Endothelial cell of umbilical vein (primary cell): ENCODE data around the gene PADI1. TPM values are rescaled to one million over a fixed set of nuclear protein-coding genes. Genes with fewer than 3 reads are reported as not detected.

Source experiments
- BruUV-seq: library from RNA; stranded (reverse); fragments of 400-500 nt; replicated peaks from 2 replicates; lab custom pipeline; 2021; lab: Mats Ljungman, UMichigan
- CTCF ChIA-PET: fragments of 300-600, 350-600 bp; sonication (Branson Sonifier 250); formaldehyde crosslinking; loops from one replicate; lab custom pipeline; 2021; ENCODE audit warnings: antibody characterized with exemption, inconsistent platforms; lab: Charles Lee
- POLR2A ChIA-PET: fragments of 300-600, 350-600 bp; sonication (Branson Sonifier 250); formaldehyde crosslinking; loops from one replicate; lab custom pipeline; 2021; ENCODE audit warnings: antibody characterized with exemption, inconsistent platforms; lab: Charles Lee
- DNase-seq: peaks from one replicate; pipeline ENCODE4 v3.0.0-alpha.2; 2011; ENCODE audit warnings: low read depth, low spot score
- FAIRE-seq: peaks from 2 replicates; lab custom pipeline; 2011; peaks lifted over from hg19 to GRCh38; lab: Jason Lieb, UNC
- H2AFZ ChIP-seq: 2 replicates; pipeline ENCODE4 v1.6.0; 2012; ENCODE audit warnings: low read depth, low read length, control low read depth, inconsistent platforms
- H3K27ac ChIP-seq: 2 replicates; pipeline ENCODE4 v1.5.1; 2011; ENCODE audit warnings: low read depth, mild to moderate bottlenecking, control low read depth, low read length, moderate library complexity; ENCODE audit not compliant: insufficient read depth
- H3K27me3 ChIP-seq, 2 experiments: 2 replicates each; pipeline versions ENCODE4 v1.6.0 to v1.6.1; 2011; ENCODE audit warnings: low read length in 2 of 2, mixed read lengths in 1 of 2; ENCODE audit not compliant: control insufficient read depth in 2 of 2, insufficient read depth in 2 of 2
- H3K36me3 ChIP-seq, 2 experiments: 2 replicates in 1 of 2; 3 replicates in 1 of 2; pipeline ENCODE4 v1.5.1; 2011; ENCODE audit warnings: low read length in 2 of 2, mild to moderate bottlenecking in 1 of 2, moderate library complexity in 1 of 2; ENCODE audit not compliant: control insufficient read depth in 2 of 2, insufficient read depth in 2 of 2; ENCODE audit errors: extremely low read depth in 1 of 2
- H3K4me1 ChIP-seq: 3 replicates; pipeline ENCODE4 v1.5.1; 2011; ENCODE audit warnings: mild to moderate bottlenecking, low read length; ENCODE audit not compliant: control insufficient read depth, insufficient read depth; ENCODE audit errors: extremely low read depth
- H3K4me2 ChIP-seq: 2 replicates; pipeline ENCODE4 v1.6.1; 2011; ENCODE audit warnings: low read length, control low read depth, mixed read lengths; ENCODE audit not compliant: insufficient read depth
- H3K4me3 ChIP-seq, 3 experiments: fragments of 200-600 bp in 1 of 3; sonication (generic), shearing (Covaris generic) in 1 of 3; replicated peaks in 1 of 3; 2 replicates each; pipeline ENCODE4 v1.5.1; 2011 to 2016; ENCODE audit warnings: control low read depth in 3 of 3, low read length in 3 of 3, mild to moderate bottlenecking in 2 of 3, inconsistent platforms in 1 of 3, low read depth in 1 of 3, moderate library complexity in 1 of 3; ENCODE audit not compliant: insufficient read depth in 1 of 3
- H3K79me2 ChIP-seq: 2 replicates; pipeline ENCODE4 v1.6.0; 2012; ENCODE audit warnings: low read length, inconsistent platforms; ENCODE audit not compliant: control insufficient read depth, insufficient read depth
- H3K9ac ChIP-seq: replicated peaks from 2 replicates; pipeline ENCODE3; 2011; ENCODE audit warnings: low read length, control low read depth; ENCODE audit not compliant: insufficient read depth; ENCODE audit errors: extremely low read depth
- H3K9me1 ChIP-seq: replicated peaks from 3 replicates; pipeline ENCODE4 v1.6.0; 2011; ENCODE audit warnings: mild to moderate bottlenecking, low read length; ENCODE audit not compliant: control insufficient read depth, insufficient read depth; ENCODE audit errors: extremely low read depth
- H3K9me3 ChIP-seq: replicated peaks from 2 replicates; pipeline ENCODE4 v1.5.1; 2012; ENCODE audit warnings: low read length, inconsistent platforms; ENCODE audit not compliant: control insufficient read depth, insufficient read depth
- H4K20me1 ChIP-seq: replicated peaks from 2 replicates; pipeline ENCODE3; 2011; ENCODE audit warnings: mild to moderate bottlenecking, low read length; ENCODE audit not compliant: control insufficient read depth, insufficient read depth; ENCODE audit errors: extremely low read depth
- EZH2 ChIP-seq: IDR thresholded peaks from 2 replicates; pipeline ENCODE4 v1.6.1; 2012; ENCODE audit warnings: borderline replicate concordance, low read depth, mild to moderate bottlenecking, moderate library complexity, low read length, inconsistent platforms; ENCODE audit not compliant: severe bottlenecking
- FOS ChIP-seq: IDR thresholded peaks from 2 replicates; pipeline ENCODE4 v1.6.1; 2011; ENCODE audit warnings: mild to moderate bottlenecking, low read length, moderate library complexity, borderline replicate concordance; ENCODE audit not compliant: insufficient read depth
- GATA2 ChIP-seq: IDR thresholded peaks from 2 replicates; pipeline ENCODE4 v1.7.0; 2011; ENCODE audit warnings: low read depth, mild to moderate bottlenecking, moderate library complexity, mixed read lengths, low read length; ENCODE audit not compliant: insufficient read length, insufficient read depth
- JUN ChIP-seq: IDR thresholded peaks from 2 replicates; pipeline ENCODE4 v1.6.1; 2011; ENCODE audit warnings: borderline replicate concordance, low read depth; ENCODE audit not compliant: insufficient read length, insufficient read depth
- MYC ChIP-seq: IDR thresholded peaks from one replicate; pipeline ENCODE4 v1.6.1; 2011; ENCODE audit warnings: mild to moderate bottlenecking, low read depth, low read length
- POLR2A ChIP-seq: IDR thresholded peaks from 2 replicates; pipeline ENCODE4 v1.6.1; 2012; ENCODE audit warnings: low read depth, mild to moderate bottlenecking, control low read depth, low read length
- POLR2AphosphoS5 ChIP-seq: IDR thresholded peaks from 2 replicates; pipeline ENCODE4 v1.6.1; 2012; ENCODE audit warnings: low read depth, mild to moderate bottlenecking, control low read depth, low read length, moderate library complexity; ENCODE audit not compliant: insufficient read depth
- dilution Hi-C: fragments of 300-500 bp; cut with MboI; formaldehyde crosslinking; loops from one replicate; pipeline ENCODE4 v1.15.0; 2019; ENCODE audit warnings: low sequenced_read_pairs; ENCODE audit not compliant: extremely low pct_ligation_motif_present
- intact Hi-C: fragments of 100-400 bp; cut with micrococcal nuclease; formaldehyde crosslinking; loops from one replicate; pipeline ENCODE4 v1.10.0; 2022
- polyA plus RNA-seq, 4 experiments: library from polyadenylated mRNA; depleted of rRNA in 3 of 4; stranded (reverse) in 3 of 4; unstranded in 1 of 4; fragments of >200 nt; gene quantifications; 2 replicates each; pipeline versions ENCODE4 v1.2.1 to v1.2.3, GENCODE V29; 2011 to 2012; ENCODE audit warnings: missing spikeins in 1 of 4
- total RNA-seq: library from RNA; stranded (reverse); gene quantifications from 2 replicates; pipeline ENCODE4 v1.2.3, GENCODE V29; 2021
- TF ChIP-seq, protein P1 (sequence below), 2 donors: IDR thresholded peaks; 1 replicate in 1 of 2; 2 replicates in 1 of 2; pipeline ENCODE4 v1.5.1; 2011; ENCODE audit warnings: low read length in 2 of 2, mild to moderate bottlenecking in 2 of 2, moderate library complexity in 2 of 2, control low read depth in 1 of 2, inconsistent platforms in 1 of 2, low read depth in 1 of 2; ENCODE audit not compliant: insufficient read depth in 1 of 2; ENCODE audit errors: extremely low read depth in 1 of 2
- TF ChIP-seq, protein P2 (sequence below): IDR thresholded peaks from 2 replicates; pipeline ENCODE4 v1.6.1; 2011; ENCODE audit not compliant: insufficient read depth, insufficient read length

The PADI1 gene
- total and polyA plus RNA-seq, 2 donors (not counting 3 experiments of a cell fraction or from before 2014, with no cell fraction given), result 0.01 TPM; not detected in 1

DNA sequence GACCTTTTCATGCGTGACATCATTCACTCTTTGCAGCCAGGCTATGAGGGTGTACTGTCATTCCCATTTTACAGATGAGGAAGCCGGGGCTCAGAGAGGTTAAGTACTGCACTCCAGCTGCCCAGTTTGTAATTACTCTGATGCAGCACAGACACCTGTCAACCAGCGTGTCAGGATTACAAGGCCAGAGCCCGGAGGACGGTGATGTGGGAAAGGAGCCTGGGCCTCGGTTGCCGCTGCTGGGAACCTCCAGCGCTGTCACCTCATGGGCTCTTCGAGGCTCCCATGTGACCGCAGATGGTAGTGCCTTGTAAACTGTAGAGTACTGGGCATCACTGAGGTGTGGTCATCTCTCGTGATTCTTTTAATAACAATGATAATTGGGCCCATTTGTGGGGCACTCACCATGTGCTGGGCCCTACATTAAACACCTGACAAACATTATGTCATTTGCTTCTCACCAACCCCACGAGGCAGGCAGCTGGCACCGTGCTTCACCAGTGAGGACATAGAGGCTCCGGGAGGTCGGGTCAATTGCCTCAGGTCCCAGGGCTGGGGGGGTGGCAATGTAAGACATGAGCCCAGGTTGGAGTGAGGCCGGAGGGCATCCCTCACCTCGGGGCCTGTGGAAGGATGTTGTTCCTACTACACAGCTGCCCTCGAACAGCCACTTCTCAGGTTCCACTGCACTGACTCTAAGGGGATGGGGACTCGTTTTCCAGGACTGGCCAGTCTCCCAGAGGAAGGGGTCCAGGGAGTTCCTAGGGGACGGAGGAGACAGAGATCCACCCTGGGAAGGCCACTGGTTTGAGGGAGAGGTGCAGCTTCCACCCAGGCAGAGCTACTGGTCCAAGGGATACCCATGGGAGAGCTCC lies 42.8 kb upstream of the PADI1 start:
- TF ChIP-seq FOS (no peak), POLR2A (no peak), POLR2AphosphoS5 (no peak), GATA2 (no peak), EZH2 (no peak), MYC (no peak), JUN (no peak)
- TF ChIP-seq, protein P1, sequence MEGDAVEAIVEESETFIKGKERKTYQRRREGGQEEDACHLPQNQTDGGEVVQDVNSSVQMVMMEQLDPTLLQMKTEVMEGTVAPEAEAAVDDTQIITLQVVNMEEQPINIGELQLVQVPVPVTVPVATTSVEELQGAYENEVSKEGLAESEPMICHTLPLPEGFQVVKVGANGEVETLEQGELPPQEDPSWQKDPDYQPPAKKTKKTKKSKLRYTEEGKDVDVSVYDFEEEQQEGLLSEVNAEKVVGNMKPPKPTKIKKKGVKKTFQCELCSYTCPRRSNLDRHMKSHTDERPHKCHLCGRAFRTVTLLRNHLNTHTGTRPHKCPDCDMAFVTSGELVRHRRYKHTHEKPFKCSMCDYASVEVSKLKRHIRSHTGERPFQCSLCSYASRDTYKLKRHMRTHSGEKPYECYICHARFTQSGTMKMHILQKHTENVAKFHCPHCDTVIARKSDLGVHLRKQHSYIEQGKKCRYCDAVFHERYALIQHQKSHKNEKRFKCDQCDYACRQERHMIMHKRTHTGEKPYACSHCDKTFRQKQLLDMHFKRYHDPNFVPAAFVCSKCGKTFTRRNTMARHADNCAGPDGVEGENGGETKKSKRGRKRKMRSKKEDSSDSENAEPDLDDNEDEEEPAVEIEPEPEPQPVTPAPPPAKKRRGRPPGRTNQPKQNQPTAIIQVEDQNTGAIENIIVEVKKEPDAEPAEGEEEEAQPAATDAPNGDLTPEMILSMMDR (IDR thresholded peaks at IDR 0.05; ENCODE audit: extremely low read depth in 1 of 2, insufficient read depth in 1 of 2, low read depth in 1 of 2, low read length in 2 of 2), result no peak
- TF ChIP-seq, protein P2, sequence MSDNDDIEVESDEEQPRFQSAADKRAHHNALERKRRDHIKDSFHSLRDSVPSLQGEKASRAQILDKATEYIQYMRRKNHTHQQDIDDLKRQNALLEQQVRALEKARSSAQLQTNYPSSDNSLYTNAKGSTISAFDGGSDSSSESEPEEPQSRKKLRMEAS, result no peak
- Histone ChIP-seq H2AFZ (no peak overlapping the region), H3K27ac (no peak overlapping the region), H3K9ac (no peak overlapping the region), H3K4me1 (no peaks in the 10 kb centered on the region), H3K9me1 (no peaks in the 10 kb centered on the region), H3K27me3 (no peaks in the 10 kb centered on the region), H3K4me2 (no peak overlapping the region), H3K9me3 (no peaks in the 10 kb centered on the region), H4K20me1 (no peaks in the 10 kb centered on the region), H3K4me3 (no peak overlapping the region), H3K36me3 (no peaks in the 10 kb centered on the region), H3K79me2 (no peaks in the 10 kb centered on the region)
- CTCF ChIA-PET, result no interaction called here
- intact Hi-C loops, result no loop called here
- dilution Hi-C loops, result no loop called here
- POLR2A ChIA-PET, result no interaction called here
- FAIRE-seq, result no peak
- no peak for DNase-seq
- no TSS peak for BruUV-seq
